Measurements from ENCODE around the gene UNC93A.
"Not testable (repeated sequence)": the region's sequence is repeated elsewhere in the genome, so short reads cannot be mapped to it uniquely, and the experiment has no call there.

The UNC93A gene

DNA sequence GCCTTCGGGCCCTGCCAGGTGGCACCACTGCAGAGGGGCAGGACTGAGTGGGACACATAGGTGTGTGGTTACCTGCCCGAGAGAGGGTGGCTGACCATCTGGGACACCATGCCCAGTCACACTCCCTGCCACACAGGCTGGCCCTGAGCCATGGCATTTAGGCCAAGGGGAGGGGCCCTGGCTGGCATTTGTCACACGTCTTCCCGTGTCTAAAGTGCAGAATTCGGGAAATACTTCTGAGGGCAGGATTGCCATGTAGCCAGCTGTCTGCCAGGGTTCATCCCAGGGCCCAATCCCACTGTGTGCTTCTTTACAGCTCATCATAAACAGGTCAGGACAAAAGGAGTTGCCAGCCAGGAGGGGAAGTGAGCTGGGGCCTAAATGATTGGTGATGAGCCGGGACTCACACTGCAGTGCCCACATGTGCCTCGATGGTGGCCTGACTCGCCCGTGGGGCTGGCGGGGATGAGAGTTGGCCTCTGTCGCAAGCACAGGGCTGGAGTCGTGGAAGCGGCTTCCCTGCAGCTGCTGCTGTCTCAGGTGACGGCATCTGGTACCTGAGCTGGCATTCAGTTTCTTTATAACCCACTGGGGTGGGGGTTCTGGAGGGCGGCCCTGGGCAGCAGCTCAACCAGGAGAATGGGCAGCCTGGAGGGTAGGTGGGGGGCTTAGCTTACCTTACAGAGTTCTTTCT is 5.9 kb upstream of the UNC93A start:
- Histone ChIP-seq H3K4me1 (no peaks in the 10 kb centered on the region), H3K4me3 (no peak overlapping the region), H3K9ac (no peak overlapping the region), H3K27me3 (no peaks in the 10 kb centered on the region), H3K4me2 (no peak overlapping the region), H3K27ac (no peak overlapping the region), H4K20me1 (no peaks in the 10 kb centered on the region), H3K9me3 (no peaks in the 10 kb centered on the region), H3K36me3 (no peaks in the 10 kb centered on the region)
- no peak for TF ChIP-seq Cebpa-rat (IDR thresholded peaks at IDR 0.05)

DNA sequence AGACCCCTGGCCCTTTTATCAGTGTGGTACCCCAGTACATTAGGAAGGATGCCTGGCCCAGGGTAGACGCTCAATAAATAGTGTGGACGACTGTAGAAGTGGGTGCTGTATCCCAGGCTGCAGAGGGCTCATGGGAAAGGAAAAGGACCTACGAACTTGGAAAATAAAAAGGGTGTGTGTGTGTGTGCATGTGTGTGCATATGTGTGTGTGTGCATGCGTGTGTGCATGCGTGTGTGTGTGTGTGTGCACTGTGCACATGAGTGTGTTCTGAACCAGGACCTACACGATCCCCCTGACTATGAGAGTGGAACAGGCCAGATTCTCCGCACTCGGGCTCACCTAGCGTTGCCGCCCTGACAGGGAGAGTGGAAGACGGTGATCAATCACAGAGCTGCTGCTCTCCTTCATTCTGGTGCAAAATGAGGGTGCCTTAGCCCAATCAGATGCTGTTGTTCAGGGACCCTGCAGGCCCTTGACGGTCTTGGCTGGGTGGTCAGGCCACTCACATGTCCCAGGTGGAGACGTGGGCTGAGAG is 3.5 kb upstream of the UNC93A start:
- no peaks in the 10 kb centered on the region for H3K27me3 ChIP-seq
- H3K27ac ChIP-seq: no peak overlapping the region
- no peaks in the 10 kb centered on the region for H4K20me1 ChIP-seq
- H3K4me3 ChIP-seq: no peak overlapping the region
- no peaks in the 10 kb centered on the region for H3K36me3 ChIP-seq
- TF ChIP-seq Cebpa-rat (IDR thresholded peaks at IDR 0.05): no peak
- H3K9ac ChIP-seq: no peak overlapping the region
- no peak overlapping the region for H3K4me2 ChIP-seq
- no peaks in the 10 kb centered on the region for H3K4me1 ChIP-seq
- no peaks in the 10 kb centered on the region for H3K9me3 ChIP-seq

DNA sequence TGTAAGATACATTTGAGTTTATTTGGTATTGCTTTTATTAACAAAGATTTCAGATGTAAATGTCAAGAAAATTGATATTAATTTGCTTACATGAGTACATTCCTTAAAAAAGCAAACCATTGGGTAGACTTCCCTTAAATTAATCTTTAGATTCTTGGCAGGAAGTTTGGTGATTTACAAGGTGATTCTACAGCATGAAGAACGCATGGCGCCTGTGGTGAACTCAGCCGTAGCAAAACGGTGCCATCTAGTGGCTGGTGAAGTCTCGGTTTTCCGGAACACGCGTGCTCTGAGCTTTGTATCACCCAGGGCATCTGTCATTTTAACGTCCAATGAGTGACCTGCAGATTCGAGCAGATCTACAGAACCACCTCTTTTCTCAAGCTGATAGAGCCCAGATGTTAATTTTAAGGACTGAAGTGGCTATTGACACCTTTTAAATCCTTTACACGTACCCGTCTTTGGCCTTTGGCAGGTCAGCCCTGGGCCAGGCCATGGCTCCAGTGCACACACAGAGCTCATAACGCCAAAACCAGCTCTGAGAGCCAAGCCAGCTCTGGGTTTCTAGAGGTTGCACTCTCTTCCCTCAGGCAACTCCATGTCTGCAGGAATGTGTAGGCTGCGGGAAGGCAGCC is 2.4 kb upstream of the UNC93A start:
- H3K4me2 ChIP-seq, H3K27me3 ChIP-seq, H3K9ac ChIP-seq, H3K27ac ChIP-seq, H3K4me3 ChIP-seq, H4K20me1 ChIP-seq, H3K36me3 ChIP-seq, H3K4me1 ChIP-seq, H3K9me3 ChIP-seq: not testable (repeated sequence)

DNA sequence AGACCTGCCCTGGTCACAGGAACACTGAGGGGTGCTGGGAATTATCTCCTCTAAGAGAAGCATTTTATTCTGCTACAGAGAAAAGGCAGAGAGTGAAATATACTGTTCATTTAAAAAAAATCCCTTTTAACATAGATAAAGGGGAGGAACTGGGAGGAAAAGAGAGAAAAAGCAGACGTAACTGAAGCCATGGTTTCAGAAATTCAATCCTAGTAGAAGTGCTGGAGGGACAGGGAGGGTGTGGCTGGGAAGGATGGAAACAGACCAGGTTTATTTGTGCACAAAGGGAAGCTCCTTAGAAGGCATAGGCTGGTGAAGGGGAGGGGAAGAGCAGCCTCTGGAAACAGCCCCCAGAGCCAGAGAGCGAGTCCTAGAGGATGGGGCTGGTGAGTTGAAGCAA is 1.8 kb upstream of the UNC93A start:
- not testable (repeated sequence) for H3K4me2 ChIP-seq, H3K27ac ChIP-seq, H3K4me1 ChIP-seq, H3K9me3 ChIP-seq, H3K9ac ChIP-seq, H3K27me3 ChIP-seq, H3K4me3 ChIP-seq, H4K20me1 ChIP-seq, H3K36me3 ChIP-seq

DNA sequence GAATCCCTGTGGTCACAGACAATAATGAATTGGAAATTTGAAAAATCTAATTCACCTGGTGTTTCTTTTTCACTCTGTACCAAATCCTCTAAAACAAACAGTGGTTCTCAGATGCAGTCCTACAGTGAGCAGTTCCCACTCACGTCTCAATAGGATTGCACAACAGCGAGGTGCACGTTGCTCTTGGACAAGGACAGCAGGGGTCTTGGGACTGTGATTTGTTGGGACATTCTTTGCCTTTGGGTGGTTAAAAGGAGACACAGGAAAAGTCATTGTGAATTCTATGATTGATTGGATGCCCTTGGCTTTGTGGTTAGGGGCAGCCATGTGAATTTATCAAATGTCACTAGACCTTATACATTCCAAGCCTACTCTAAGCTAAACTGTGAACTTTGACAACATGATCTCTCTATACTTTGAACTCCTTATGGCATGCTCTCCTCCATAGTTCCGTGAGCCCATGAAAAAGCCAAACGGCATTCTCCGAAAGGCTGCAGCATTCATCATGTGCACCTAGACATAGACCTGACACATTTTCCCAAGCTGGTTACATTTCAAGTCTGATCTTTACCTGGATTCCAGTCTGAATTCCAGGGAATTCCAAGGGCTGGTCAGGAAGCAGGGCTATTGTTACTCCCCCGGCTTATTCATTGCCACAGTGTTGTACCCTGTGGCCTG is 647 bp downstream of the UNC93A start:
- TF ChIP-seq Cebpa-rat (IDR thresholded peaks at IDR 0.05): 0 out of 2 replicates have a peak, but pooled peaks have one; percentile 34
- H3K4me3 ChIP-seq: no peak overlapping the region
- no peak overlapping the region for H3K9ac ChIP-seq
- H4K20me1 ChIP-seq: no peaks in the 10 kb centered on the region
- H3K27me3 ChIP-seq: no peaks in the 10 kb centered on the region
- no peaks in the 10 kb centered on the region for H3K4me1 ChIP-seq
- no peak overlapping the region for H3K4me2 ChIP-seq
- no peaks in the 10 kb centered on the region for H3K9me3 ChIP-seq
- no peaks in the 10 kb centered on the region for H3K36me3 ChIP-seq
- no peak overlapping the region for H3K27ac ChIP-seq

DNA sequence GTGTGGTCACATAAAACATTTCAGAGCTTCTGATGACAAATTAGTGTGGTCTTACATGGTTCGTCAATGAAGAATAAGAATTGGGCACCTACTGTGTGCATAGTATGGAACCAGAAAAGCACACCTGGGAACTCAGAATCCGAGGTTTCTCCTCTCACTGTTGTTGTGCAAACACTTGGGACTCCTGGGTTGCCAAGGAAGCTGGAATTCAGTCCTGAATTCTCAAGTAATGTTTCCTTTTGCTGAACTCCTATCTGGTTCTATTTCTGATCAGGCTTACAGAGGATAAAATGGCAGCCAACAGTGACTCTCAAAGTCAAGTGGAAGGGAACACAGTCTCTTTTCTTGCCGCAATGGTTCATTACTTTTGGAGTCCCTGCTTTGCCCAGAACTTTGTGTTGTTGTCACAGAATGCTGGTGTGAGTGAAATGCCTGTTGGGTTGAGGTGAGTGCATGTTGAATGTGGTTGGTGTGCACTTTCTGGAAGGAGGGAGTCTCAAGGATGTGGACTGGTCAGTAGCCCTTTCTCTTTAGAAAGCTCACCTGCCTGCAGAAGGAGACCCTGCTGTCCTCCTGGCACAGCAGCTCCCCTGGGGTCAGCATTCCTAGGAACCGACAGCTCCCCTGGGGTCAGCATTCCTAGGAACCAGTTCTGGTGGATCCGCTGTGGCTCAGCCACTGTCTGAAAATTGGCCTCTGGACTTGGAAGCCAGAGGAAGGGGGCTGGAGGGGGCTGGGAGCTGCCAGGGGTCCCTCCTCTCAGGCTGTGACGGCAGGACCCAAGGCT is 1.4 kb downstream of the UNC93A start:
- H3K4me1 ChIP-seq: no peaks in the 10 kb centered on the region
- H3K4me3 ChIP-seq: no peak overlapping the region
- TF ChIP-seq Cebpa-rat (IDR thresholded peaks at IDR 0.05): no peak
- H3K9me3 ChIP-seq: no peaks in the 10 kb centered on the region
- H4K20me1 ChIP-seq: no peaks in the 10 kb centered on the region
- no peak overlapping the region for H3K9ac ChIP-seq
- no peak overlapping the region for H3K4me2 ChIP-seq
- H3K27me3 ChIP-seq: no peaks in the 10 kb centered on the region
- no peaks in the 10 kb centered on the region for H3K36me3 ChIP-seq
- no peak overlapping the region for H3K27ac ChIP-seq

DNA sequence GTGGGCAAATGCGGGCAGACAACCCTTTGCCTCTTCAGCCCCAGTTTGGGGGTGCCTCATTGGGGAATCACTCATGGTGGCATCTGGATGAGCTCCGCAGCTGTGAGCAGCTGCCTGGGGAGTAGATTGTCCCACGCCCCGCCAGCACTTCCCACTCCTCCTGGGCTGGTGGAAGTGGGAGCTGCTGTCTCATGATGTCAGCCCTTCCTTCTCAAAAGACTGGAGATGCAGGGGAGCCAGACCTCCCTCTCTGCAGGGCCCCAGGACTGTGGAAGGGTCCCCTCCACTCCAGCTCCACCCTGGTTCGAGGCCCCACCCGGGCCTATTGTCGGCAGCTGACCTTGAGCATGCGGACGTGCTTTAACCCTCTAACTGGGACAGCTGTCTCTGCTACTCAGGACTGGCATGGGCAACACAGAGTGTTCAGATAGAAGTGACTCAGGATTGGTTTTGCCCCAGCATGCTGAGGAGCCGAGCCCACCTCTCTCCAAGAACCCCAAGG is 2.0 kb downstream of the UNC93A start:
- H3K4me3 ChIP-seq: no peak overlapping the region
- no peak overlapping the region for H3K27ac ChIP-seq
- H3K4me1 ChIP-seq: 0 out of 2 replicates have a peak, but pooled peaks cover 4% of the 10 kb centered on the region
- H3K36me3 ChIP-seq: no peaks in the 10 kb centered on the region
- H4K20me1 ChIP-seq: no peaks in the 10 kb centered on the region
- no peak for TF ChIP-seq Cebpa-rat (IDR thresholded peaks at IDR 0.05)
- H3K27me3 ChIP-seq: no peaks in the 10 kb centered on the region
- H3K4me2 ChIP-seq: no peak overlapping the region
- no peaks in the 10 kb centered on the region for H3K9me3 ChIP-seq
- no peak overlapping the region for H3K9ac ChIP-seq

DNA sequence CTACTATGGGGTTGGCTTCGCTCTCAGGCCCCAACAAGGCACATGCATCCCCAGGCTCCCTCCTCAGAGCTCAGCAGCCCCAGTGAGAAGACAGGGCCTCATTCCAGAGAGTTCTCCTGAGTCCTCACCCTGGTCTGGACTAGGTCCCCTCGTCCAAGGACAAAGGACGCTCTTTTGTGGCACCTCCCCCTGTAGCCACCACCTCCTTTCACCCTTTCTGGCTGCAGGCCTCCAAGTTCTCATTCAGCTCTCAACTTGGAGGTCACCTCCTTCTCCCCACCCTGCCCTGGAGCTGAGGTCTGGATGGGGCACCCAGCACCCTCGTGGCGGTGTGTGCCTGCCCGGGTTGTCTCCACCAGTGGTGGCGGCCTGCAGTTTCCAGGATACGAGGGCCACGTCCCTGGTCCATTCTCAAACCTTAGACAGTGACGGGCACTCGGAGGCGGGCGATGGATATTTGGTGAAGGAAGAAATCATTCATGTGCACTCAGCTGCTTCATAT is 2.5 kb downstream of the UNC93A start:
- no peaks in the 10 kb centered on the region for H3K36me3 ChIP-seq
- H3K9ac ChIP-seq: no peak overlapping the region
- H3K27ac ChIP-seq: no peak overlapping the region
- TF ChIP-seq Cebpa-rat (IDR thresholded peaks at IDR 0.05): no peak
- no peak overlapping the region for H3K4me2 ChIP-seq
- H3K9me3 ChIP-seq: no peaks in the 10 kb centered on the region
- no peaks in the 10 kb centered on the region for H3K27me3 ChIP-seq
- H3K4me1 ChIP-seq: peaks cover 9% of the 10 kb centered on the region; the same call in 1 of the 2 replicates
- no peak overlapping the region for H3K4me3 ChIP-seq
- H4K20me1 ChIP-seq: no peaks in the 10 kb centered on the region

DNA sequence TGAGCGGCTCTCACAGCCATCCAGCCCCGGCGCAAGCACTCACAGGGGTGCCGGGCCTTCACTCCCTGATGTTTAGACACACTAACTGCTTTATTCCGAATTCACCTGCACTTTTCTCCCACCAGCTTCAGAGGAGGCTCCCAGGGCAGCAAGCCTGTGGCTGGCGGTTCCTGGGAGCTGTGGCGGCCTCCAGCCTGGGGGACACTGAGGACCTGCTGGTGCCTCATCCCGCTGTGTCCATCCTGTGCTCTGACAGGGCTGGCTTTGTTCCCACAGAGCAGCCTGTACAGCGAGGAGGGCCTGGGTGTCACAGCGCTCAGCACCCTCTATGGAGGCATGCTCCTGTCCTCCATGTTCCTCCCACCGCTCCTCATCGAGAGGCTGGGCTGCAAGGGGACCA is 3.1 kb downstream of the UNC93A start:
- peaks cover 9% of the 10 kb centered on the region; the same call in 1 of the 2 replicates for H3K4me1 ChIP-seq
- H3K4me3 ChIP-seq: no peak overlapping the region
- no peak overlapping the region for H3K27ac ChIP-seq
- H3K27me3 ChIP-seq: no peaks in the 10 kb centered on the region
- H3K4me2 ChIP-seq: no peak overlapping the region
- no peaks in the 10 kb centered on the region for H3K9me3 ChIP-seq
- H4K20me1 ChIP-seq: no peaks in the 10 kb centered on the region
- no peak for TF ChIP-seq Cebpa-rat (IDR thresholded peaks at IDR 0.05)
- no peaks in the 10 kb centered on the region for H3K36me3 ChIP-seq
- H3K9ac ChIP-seq: no peak overlapping the region

Measured in BLaER1 (cell line).